CD4-positive, alpha-beta T cell treated with Interleukin-17A for 1 hour (primary cell): ENCODE data around the gene CDHR2.

Experiments used
- DNase-seq: peaks from one replicate; pipeline ENCODE4 v3.0.0-alpha.2; 2020

Gene CDHR2

GRCh38 chr5:176625512-176625911 lies 76.4 kb downstream of the CDHR2 start:
- no peak for DNase-seq

GRCh38 chr5:176625966-176626875 lies 77.1 kb downstream of the CDHR2 start:
- no peak for DNase-seq

GRCh38 chr5:176626876-176627236 lies 77.7 kb downstream of the CDHR2 start:
- DNase-seq: no peak

GRCh38 chr5:176627582-176627981 lies 78.4 kb downstream of the CDHR2 start:
- no peak for DNase-seq

GRCh38 chr5:176628406-176629228 lies 79.5 kb downstream of the CDHR2 start:
- no peak for DNase-seq

GRCh38 chr5:176629317-176629852 lies 80.2 kb downstream of the CDHR2 start:
- DNase-seq: no peak

GRCh38 chr5:176629853-176630680 lies 80.9 kb downstream of the CDHR2 start, which contains the start of the genes EIF4E1B and SNCB:
EIF4E1B (plus strand) TSS chr5:176630675; CDS start chr5:176642788, 12,113 bp downstream.
SNCB (minus strand) TSS chr5:176630534; CDS start chr5:176629654, 880 bp downstream.
- peak; percentile 30 for DNase-seq

- no peak for DNase-seq
Measured at GRCh38 chr5:176630681-176631222, 81.6 kb downstream of the CDHR2 start.

- no peak for DNase-seq
Measured at GRCh38 chr5:176631383-176632200, 82.5 kb downstream of the CDHR2 start.

- DNase-seq: no peak
Measured at GRCh38 chr5:176632745-176633144, 83.6 kb downstream of the CDHR2 start.

- DNase-seq: no peak
Measured at GRCh38 chr5:176633598-176633997, 84.5 kb downstream of the CDHR2 start.

GRCh38 chr5:176636426-176636825 lies 87.3 kb downstream of the CDHR2 start:
- no peak for DNase-seq

GRCh38 chr5:176637556-176637955 lies 88.4 kb downstream of the CDHR2 start:
- DNase-seq: no peak

- no peak for DNase-seq
Measured at GRCh38 chr5:176638437-176638836, 89.3 kb downstream of the CDHR2 start.

- no peak for DNase-seq
Measured at GRCh38 chr5:176639208-176639607, 90.1 kb downstream of the CDHR2 start.

- DNase-seq: no peak
Measured at GRCh38 chr5:176639981-176640380, 90.8 kb downstream of the CDHR2 start.

- no peak for DNase-seq
Measured at GRCh38 chr5:176640616-176641015, 91.5 kb downstream of the CDHR2 start.

- DNase-seq: no peak
Measured at GRCh38 chr5:176642675-176643490, 93.7 kb downstream of the CDHR2 start.

GRCh38 chr5:176643491-176644219 lies 94.5 kb downstream of the CDHR2 start:
- DNase-seq: no peak

GRCh38 chr5:176644294-176644693 lies 95.2 kb downstream of the CDHR2 start:
- no peak for DNase-seq
